ENCODE measurements around the gene ARHGAP10.

The ARHGAP10 gene

DNA sequence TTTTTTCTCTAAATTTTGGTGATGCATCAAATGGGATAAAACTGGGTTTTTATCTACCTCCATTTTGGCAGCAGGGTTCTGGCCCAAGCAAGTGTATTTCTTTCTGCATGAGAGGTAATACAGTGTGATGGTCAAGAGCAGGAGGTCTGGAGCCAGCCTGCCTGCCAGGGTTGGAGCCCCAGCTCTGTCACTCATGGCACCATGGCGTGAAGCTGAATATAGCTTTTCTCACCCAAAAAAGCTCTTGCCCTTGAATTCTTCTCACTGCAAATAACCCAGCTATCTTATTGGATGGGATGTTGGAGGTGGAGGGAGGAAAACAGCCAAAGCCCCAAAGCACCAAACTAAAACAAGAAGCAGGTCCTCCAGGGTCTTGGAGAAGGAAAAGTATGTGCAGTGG, 218.4 kb downstream of the ARHGAP10 start:
- no peak for DNase-seq (ENCODE audit: low read depth)

- no peak for DNase-seq (ENCODE audit: low read depth)
Measured at GRCh38 chr4:147950841-147951240, 219.0 kb downstream of the ARHGAP10 start.

- DNase-seq (ENCODE audit: low read depth): no peak
Measured at GRCh38 chr4:147954850-147955249, 223.0 kb downstream of the ARHGAP10 start.

- no peak for DNase-seq (ENCODE audit: low read depth)
Measured at GRCh38 chr4:147955827-147956558, 224.1 kb downstream of the ARHGAP10 start.

GRCh38 chr4:147957446-147957845, 225.6 kb downstream of the ARHGAP10 start:
- DNase-seq (ENCODE audit: low read depth): no peak

GRCh38 chr4:147958057-147958456, 226.2 kb downstream of the ARHGAP10 start:
- DNase-seq (ENCODE audit: low read depth): no peak

DNA sequence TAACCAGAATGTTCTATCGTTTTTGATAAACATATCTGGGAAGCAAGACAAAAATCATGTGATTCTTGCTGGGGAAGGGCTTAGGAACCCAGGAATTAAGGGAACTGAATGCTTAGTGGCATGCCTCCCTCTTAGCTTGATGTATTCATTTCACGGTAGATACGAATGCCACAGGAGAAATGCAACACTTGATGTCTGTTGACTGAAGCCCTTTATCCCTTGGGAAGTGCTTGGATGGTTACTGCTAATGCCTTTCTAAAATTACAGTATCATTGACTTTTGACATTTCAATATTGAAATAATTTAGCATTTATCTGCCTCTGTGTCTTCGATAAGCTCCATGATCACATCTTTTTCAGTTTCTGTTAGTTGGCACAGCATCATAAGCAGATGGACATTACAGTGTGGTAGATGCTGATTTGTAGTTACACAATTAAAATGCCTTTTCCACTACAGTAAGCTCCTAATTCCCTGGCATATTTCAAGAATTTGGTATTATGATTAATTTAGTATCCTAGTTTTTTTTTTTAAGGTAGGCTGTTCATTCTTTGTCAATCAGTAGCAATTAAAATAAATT, 226.7 kb downstream of the ARHGAP10 start:
- no peak for DNase-seq (ENCODE audit: low read depth)

GRCh38 chr4:147960971-147961370, 229.1 kb downstream of the ARHGAP10 start:
- DNase-seq (ENCODE audit: low read depth): no peak

DNA sequence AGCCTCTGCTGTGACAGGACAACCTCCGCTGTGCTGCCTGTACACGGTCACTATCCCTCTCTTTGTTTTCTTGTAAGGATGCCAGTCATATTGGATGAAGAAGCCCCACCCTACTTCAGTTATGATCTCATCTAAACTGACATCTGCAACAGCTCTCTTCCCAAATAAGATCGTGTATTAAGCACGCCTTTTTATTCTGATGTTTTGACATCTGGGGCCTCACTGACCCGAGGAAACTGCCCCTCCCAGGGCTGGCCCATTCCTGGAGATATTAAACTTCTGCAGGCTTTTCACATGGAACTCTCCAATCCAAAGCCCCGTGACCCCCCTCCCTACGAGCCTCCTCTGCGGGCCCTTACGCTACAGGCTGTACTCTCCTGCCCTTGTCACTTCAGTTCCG, 232.0 kb downstream of the ARHGAP10 start:
- DNase-seq (ENCODE audit: low read depth): no peak

GRCh38 chr4:147964266-147964880, 232.5 kb downstream of the ARHGAP10 start:
- no peak for DNase-seq (ENCODE audit: low read depth)

DNA sequence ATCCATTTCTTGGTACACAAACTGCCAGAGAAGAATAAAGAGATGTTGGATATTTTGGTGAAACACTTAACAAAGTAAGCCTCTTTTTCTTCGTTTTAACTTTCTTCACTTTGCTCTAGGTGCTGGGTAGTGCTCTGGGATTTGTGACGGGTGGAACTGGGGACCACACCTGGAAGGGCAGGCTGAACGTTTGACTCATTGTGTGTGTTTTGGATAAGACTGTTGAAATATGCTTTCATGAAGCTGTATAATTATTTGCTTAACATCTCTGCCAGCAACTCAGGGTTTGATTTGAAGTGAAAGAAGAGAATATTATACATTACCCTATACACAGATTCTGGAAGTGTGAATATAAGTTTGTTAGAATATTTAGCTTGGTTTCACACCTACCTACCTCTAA, 233.2 kb downstream of the ARHGAP10 start:
- DNase-seq (ENCODE audit: low read depth): no peak

- no peak for DNase-seq (ENCODE audit: low read depth)
Measured at GRCh38 chr4:147965873-147966272, 234.0 kb downstream of the ARHGAP10 start.

GRCh38 chr4:147968641-147969040, 236.8 kb downstream of the ARHGAP10 start:
- no peak for DNase-seq (ENCODE audit: low read depth)

DNA sequence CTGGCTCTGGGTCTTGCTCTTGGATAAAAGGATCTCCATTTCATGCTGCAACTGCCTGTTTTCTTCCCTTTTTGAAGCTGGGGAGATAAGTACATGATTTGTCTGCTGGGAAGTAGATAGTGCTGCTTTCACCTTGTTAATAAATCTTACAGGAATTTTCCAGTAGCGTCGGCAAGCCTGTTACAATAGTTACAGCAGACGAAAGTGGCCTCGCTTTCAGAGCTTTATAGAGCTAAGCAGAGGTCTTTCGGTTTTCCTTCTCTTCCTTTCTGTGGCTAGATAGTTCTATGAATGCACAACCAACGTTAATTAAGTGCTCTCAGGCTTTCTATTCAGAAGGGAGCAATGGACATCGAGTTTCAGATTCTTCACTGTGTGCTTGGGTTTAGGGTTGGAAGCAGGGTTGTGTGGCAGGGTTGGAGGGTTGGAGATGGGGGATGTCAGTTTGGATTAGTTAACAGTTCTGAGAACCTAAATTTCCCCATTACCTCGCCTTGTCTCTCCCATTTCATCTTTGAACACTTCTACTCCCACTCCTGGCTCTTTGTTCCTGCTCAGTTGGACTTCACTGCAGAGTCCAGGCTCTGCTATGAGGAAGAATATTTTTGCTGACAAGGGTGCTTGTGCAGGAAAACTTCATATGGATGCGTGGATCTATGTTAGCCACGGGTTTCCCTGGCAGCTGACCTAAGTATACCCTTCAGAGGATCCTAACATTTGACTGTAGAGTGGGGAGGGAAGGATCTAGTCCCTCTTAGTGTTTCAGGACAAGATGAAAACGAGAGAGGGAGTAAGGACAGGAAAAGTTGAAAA, 237.9 kb downstream of the ARHGAP10 start:
- no peak for DNase-seq (ENCODE audit: low read depth)

DNA sequence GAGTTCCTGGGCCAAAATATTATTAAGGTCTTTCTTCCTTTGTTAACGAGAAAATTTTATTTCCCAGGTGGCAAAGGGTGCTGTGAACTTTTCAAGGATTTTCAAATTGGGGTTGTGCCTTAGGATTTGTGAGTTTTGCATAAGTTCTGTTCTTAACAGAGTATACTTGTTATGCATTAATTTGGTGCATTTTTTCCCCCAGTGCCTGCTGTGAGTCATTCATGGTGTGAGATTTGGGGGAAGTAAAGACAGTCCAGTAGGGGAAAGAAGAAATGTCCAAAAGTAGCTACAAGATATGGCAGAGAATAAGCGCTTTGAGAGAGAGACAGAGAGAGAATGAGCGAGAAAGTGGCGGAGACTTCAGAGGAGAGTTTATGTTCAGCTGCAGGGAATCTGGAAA, 239.2 kb downstream of the ARHGAP10 start:
- DNase-seq (ENCODE audit: low read depth): no peak

- DNase-seq (ENCODE audit: low read depth): no peak
Measured at GRCh38 chr4:147975325-147975724, 243.4 kb downstream of the ARHGAP10 start.

DNA sequence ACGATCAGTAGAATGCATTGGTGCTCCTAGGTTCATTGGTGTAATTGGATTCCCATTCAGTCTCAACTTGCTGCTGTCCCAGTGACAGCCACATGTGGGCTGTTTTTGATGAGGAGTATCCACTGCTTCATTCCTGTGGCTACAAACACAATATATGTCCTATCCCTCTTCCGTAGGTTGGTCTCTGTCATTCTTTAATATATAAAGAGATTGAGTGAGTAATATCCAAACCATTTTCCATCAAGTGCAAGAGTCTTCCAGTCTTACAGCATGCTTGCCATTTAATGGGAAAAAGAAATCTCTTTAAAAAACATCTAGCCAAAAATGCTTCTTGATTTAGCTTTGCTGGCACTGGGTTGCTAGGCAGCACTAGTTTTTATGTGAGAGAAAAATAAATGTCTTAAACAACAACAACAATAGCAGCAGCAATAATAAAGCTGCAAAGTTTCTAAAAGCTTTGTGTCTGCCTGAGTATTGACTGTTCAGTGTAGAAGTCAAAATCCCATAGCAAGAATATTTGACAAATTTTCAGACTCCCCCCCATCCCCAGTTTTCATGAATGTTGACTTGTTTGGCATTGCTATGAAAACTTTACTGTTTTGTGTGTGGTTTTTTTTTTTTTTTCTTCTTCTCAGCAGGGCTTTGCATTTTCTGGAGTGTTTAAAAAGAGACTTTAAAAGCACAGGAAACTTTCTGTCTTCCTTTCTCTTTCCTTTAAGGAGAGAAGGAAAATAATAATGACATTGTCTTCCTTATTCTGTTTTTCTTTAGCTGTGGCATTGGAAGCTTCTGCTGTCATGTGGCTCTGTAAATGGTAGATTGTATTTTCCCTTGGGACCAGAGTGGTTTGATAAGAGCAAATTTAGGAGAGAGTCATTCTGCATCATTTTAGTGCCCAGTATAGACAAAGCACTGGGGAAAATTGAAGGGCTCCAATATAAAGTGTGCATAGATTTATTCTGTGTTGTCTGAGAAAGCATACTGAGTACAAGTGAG, 244.3 kb downstream of the ARHGAP10 start:
- no peak for DNase-seq (ENCODE audit: low read depth)

DNA sequence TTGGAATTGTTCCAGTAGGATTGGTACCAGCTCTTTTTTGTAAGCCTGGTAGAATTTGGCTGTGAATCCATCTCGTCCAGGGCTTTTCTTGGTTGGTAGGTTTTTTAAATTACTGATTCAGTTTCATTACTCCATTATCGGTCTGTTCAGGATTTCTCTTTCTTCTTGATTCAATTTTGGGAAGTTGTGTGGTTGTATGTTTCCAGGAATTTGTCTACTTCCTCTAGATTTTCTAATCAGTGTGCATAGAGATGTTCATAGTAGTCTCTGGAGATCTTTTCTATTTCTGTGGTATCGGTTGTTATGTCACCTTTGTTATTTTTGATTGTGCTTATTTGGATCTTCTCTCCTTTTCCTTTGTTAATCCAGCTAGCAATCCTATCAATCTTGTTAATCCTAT, 248.7 kb downstream of the ARHGAP10 start:
- DNase-seq (ENCODE audit: low read depth): no peak

DNA sequence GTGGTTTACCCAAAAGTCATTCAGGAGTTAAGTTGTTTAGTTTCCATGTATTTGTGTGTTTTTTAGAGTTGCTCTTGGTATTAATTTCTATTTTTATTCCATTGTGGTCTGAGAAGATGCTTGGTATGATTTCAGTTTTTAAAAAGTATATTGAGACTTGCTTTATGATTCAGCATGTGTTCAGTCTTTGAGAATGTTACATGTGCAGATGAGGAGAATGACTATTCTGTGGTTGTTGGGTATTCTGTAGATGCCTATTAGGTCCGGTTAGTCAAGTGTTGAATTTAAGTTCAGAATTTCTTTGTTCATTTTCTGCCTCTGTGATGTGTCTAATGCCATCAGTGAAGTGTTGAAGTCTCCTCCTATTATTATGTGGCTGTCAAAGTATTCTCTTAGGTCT, 249.4 kb downstream of the ARHGAP10 start:
- DNase-seq (ENCODE audit: low read depth): no peak

DNA sequence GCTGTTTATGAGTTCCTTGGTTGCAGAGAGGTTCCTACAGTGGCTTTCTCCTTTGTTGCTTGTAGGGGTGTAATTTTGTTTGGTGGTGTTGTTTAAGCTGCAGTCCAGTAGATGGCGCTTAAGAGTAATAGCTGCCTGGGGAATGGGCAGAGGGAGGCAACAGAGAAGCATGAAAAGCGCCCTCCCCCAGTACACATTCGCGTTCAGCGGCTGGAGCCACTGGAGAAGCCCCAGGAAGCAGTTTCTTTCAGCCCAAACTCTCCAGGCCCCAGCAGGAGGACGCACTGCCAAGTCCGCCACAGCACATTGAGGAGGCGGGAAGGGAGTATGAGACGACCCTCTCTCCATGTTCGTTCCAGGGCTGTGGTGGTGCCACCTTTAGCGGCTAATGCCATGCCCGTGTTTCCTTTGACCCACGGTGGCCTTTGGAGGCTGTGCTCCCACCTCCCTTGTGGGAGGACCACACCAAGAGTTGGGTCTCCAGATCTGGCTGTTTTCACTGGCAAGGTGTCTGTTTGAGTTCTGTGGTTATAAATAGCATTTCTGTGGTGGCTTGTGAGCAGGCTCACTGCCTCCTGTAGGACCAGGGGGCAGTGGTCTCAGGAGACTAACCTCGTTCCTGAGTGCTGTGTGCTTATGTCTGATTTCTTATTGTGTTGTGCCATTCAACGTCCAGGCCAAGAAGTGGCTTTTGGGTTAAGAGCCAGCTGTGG, 252.3 kb downstream of the ARHGAP10 start:
- peak; percentile 32 for DNase-seq (ENCODE audit: low read depth)

DNA sequence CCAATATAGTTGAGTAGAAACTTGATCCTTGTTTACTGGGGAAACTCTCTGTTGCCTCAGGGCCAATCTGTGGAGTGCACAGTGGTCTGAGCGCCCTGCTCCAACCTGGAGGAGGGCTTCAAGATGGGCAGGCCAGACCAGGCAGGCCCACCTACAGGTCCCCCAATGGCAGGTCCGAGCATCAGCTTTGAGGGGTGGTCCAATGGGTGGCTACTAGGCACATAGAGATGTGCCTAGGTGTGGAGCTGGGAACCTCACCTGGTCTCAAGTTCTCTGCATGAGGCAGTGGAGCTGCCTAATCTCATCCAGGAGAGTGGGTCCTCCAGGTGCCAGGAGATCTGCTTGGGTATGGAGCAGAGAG, 252.9 kb downstream of the ARHGAP10 start:
- DNase-seq (ENCODE audit: low read depth): no peak

All from CMK (cell line).